Muscle of arm (tissue), 12 donors: ENCODE results near the gene TSPOAP1. TPM values are rescaled to one million over a fixed set of nuclear protein-coding genes. Genes with fewer than 3 reads are reported as not detected.

Source experiments
- DNase-seq: peaks from one replicate; pipeline ENCODE4 v3.0.0-alpha.2; 2013
- polyA plus RNA-seq, 12 donors: library from polyadenylated mRNA; unstranded; fragments of 120-200 nt; gene quantifications; one replicate each; pipeline ENCODE4 v1.2.1, GENCODE V29; 2013; ENCODE audit not compliant: insufficient read length in 12 of 12

The TSPOAP1 gene
- polyA plus RNA-seq, 12 donors = 2.1 to 6.8 (median 5.1) TPM; not detected in 1

- no peak for DNase-seq
These were observed 10.5 kb downstream of the TSPOAP1 start for GRCh38 chr17:58318065-58318481.

GRCh38 chr17:58317421-58318064, 11.1 kb downstream of the TSPOAP1 start:
- no peak for DNase-seq

GRCh38 chr17:58316260-58316960, 12.2 kb downstream of the TSPOAP1 start:
- no peak for DNase-seq

GRCh38 chr17:58315750-58316149, 12.8 kb downstream of the TSPOAP1 start:
- DNase-seq = no peak

- DNase-seq = no peak
These were observed 13.3 kb downstream of the TSPOAP1 start for GRCh38 chr17:58315281-58315711.

- DNase-seq = no peak
These were observed 13.9 kb downstream of the TSPOAP1 start for GRCh38 chr17:58314706-58315015.

GRCh38 chr17:58313815-58314705, 14.5 kb downstream of the TSPOAP1 start:
- DNase-seq = no peak

GRCh38 chr17:58312829-58313228, 15.8 kb downstream of the TSPOAP1 start:
- no peak for DNase-seq

GRCh38 chr17:58312021-58312630, 16.5 kb downstream of the TSPOAP1 start:
- DNase-seq = no peak

- no peak for DNase-seq
These were observed 17.1 kb downstream of the TSPOAP1 start for GRCh38 chr17:58311429-58311894.

- DNase-seq = no peak
These were observed 17.8 kb downstream of the TSPOAP1 start for GRCh38 chr17:58310511-58311428.

- DNase-seq = no peak
These were observed 18.7 kb downstream of the TSPOAP1 start for GRCh38 chr17:58309918-58310259.

GRCh38 chr17:58308985-58309917, 19.3 kb downstream of the TSPOAP1 start:
- DNase-seq = no peak

- DNase-seq = no peak
These were observed 20.2 kb downstream of the TSPOAP1 start for GRCh38 chr17:58308173-58308984.

GRCh38 chr17:58307468-58308172, 21.0 kb downstream of the TSPOAP1 start:
- no peak for DNase-seq

GRCh38 chr17:58306131-58306951, 22.3 kb downstream of the TSPOAP1 start:
- no peak for DNase-seq

- no peak for DNase-seq
These were observed 23.0 kb downstream of the TSPOAP1 start for GRCh38 chr17:58305626-58306025.
